ENCODE results near the gene DNLZ.
A peak's percentile ranks its signal among the peaks of the same experiment; 100 is the strongest.
"Not testable (repeated sequence)": the region's sequence is repeated elsewhere in the genome, so short reads cannot be mapped to it uniquely, and the experiment has no call there.

DNLZ gene

GRCh38 chr9:136328622-136329041 lies 34.9 kb downstream of the DNLZ start:
- no peak for DNase-seq

- DNase-seq = no peak
These were observed 35.4 kb downstream of the DNLZ start for GRCh38 chr9:136328011-136328621.

GRCh38 chr9:136327304-136327974 lies 36.1 kb downstream of the DNLZ start, which contains the start of gene GPSM1:
TSS of gene GPSM1 (plus strand) at chr9:136327539. CDS start at chr9:136327696, 157 bp downstream.
- peak; percentile 49 for DNase-seq

GRCh38 chr9:136326761-136327303 lies 36.7 kb downstream of the DNLZ start:
- no peak for DNase-seq

- no peak for DNase-seq
These were observed 37.3 kb downstream of the DNLZ start for GRCh38 chr9:136326061-136326760.

GRCh38 chr9:136325358-136325757 lies 38.2 kb downstream of the DNLZ start:
- DNase-seq = no peak

- no peak for DNase-seq
These were observed 38.8 kb downstream of the DNLZ start for GRCh38 chr9:136324501-136325300.

- no peak for DNase-seq
These were observed 40.2 kb downstream of the DNLZ start for GRCh38 chr9:136323371-136323789.

- DNase-seq = no peak
These were observed 40.7 kb downstream of the DNLZ start for GRCh38 chr9:136322756-136323330.

GRCh38 chr9:136321561-136321960 lies 42.0 kb downstream of the DNLZ start:
- no peak for DNase-seq

- not testable (repeated sequence) for DNase-seq
These were observed 42.6 kb downstream of the DNLZ start for GRCh38 chr9:136320972-136321371.

- not testable (repeated sequence) for DNase-seq
These were observed 43.6 kb downstream of the DNLZ start for GRCh38 chr9:136319955-136320354.

GRCh38 chr9:136319244-136319643 lies 44.3 kb downstream of the DNLZ start:
- not testable (repeated sequence) for DNase-seq

- DNase-seq = no peak
These were observed 44.7 kb downstream of the DNLZ start for GRCh38 chr9:136318776-136319241.

- no peak for DNase-seq
These were observed 45.3 kb downstream of the DNLZ start for GRCh38 chr9:136318111-136318775.

- no peak for DNase-seq
These were observed 45.8 kb downstream of the DNLZ start for GRCh38 chr9:136317695-136318094.

- no peak for DNase-seq
These were observed 46.5 kb downstream of the DNLZ start for GRCh38 chr9:136316896-136317676.

GRCh38 chr9:136316271-136316751 lies 47.2 kb downstream of the DNLZ start:
- DNase-seq = no peak

GRCh38 chr9:136314944-136315343 lies 48.6 kb downstream of the DNLZ start:
- DNase-seq = no peak

- no peak for DNase-seq
These were observed 49.5 kb downstream of the DNLZ start for GRCh38 chr9:136314056-136314416.

Data from suppressor macrophage treated with lipopolysaccharide for 4 hours (primary cell).